ENCODE results near the gene HDAC11. TPM values are rescaled to one million over a fixed set of nuclear protein-coding genes. Genes with fewer than 3 reads are reported as not detected.
"Not testable (repeated sequence)": the region's sequence is repeated elsewhere in the genome, so short reads cannot be mapped to it uniquely, and the experiment has no call there.

HDAC11 gene
- total and polyA plus RNA-seq, 4 donors: 2.5 to 9.0 (median 3.2) TPM

DNA sequence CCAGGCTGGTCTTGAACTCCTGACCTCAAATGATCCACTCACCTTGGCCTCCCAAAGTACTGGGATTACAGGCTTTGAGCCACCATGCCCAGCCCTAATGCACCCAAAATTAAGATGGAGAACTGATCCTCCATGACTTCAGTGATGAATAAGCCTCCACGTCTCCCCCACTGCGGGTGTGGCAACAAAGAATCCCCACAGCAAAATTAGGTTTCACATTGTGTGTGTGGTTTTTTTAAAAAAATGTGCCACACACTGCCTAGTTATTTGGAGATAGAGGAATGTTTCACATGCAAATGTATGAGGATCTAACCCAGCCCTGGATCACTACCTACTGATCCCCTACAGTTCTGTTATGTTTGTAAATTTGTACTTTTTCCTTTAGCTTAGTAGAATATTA lies 17.3 kb downstream of the HDAC11 start:
- Histone ChIP-seq H3K36me3 (ENCODE audit: control insufficient read depth in 4 of 4, insufficient read depth in 3 of 4, low read depth in 1 of 4, low read length in 3 of 4) (no peaks in the 10 kb centered on the region), H3K4me3 (ENCODE audit: low read depth in 1 of 3, low read length in 3 of 3) (no peak overlapping the region), H3K9ac (ENCODE audit: low read depth in 1 of 2, low read length in 2 of 2) (no peak overlapping the region), H3K27ac (ENCODE audit: low read depth in 1 of 2, low read length in 2 of 2) (no peak overlapping the region), H3K27me3 (ENCODE audit: control insufficient read depth in 4 of 4, insufficient read depth in 4 of 4, low read length in 3 of 4) (no peaks in the 10 kb centered on the region), H3K4me1 (ENCODE audit: control insufficient read depth in 4 of 4, insufficient read depth in 4 of 4, low read length in 3 of 4) (peaks cover 0 to 4% (median 2%) of the 10 kb centered on the region in 4 donors), H3K9me3 (ENCODE audit: control insufficient read depth in 4 of 4, low read length in 3 of 4) (no peaks in the 10 kb centered on the region)
- no peak for DNase-seq (ENCODE audit: low spot score)
- WGBS: 89% methylated on average over 2 of the region's 2 CpGs
- TF ChIP-seq, protein P1, sequence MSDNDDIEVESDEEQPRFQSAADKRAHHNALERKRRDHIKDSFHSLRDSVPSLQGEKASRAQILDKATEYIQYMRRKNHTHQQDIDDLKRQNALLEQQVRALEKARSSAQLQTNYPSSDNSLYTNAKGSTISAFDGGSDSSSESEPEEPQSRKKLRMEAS (IDR thresholded peaks at IDR 0.05): no peak
- TF ChIP-seq, protein P2, sequence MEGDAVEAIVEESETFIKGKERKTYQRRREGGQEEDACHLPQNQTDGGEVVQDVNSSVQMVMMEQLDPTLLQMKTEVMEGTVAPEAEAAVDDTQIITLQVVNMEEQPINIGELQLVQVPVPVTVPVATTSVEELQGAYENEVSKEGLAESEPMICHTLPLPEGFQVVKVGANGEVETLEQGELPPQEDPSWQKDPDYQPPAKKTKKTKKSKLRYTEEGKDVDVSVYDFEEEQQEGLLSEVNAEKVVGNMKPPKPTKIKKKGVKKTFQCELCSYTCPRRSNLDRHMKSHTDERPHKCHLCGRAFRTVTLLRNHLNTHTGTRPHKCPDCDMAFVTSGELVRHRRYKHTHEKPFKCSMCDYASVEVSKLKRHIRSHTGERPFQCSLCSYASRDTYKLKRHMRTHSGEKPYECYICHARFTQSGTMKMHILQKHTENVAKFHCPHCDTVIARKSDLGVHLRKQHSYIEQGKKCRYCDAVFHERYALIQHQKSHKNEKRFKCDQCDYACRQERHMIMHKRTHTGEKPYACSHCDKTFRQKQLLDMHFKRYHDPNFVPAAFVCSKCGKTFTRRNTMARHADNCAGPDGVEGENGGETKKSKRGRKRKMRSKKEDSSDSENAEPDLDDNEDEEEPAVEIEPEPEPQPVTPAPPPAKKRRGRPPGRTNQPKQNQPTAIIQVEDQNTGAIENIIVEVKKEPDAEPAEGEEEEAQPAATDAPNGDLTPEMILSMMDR (IDR thresholded peaks at IDR 0.05; ENCODE audit: low read depth, low read length, missing input control): no peak
- TF ChIP-seq FOXA1 (IDR thresholded peaks at IDR 0.05): no peak
- no peak for TF ChIP-seq RAD21 (IDR thresholded peaks at IDR 0.05)
- TF ChIP-seq YY1 (IDR thresholded peaks at IDR 0.05): no peak
- TF ChIP-seq GABPA (IDR thresholded peaks at IDR 0.05 in 1 of 2, conservative IDR thresholded peaks at IDR 0.05 in 1 of 2): no peak
- no peak for TF ChIP-seq JUND (IDR thresholded peaks at IDR 0.05)

DNA sequence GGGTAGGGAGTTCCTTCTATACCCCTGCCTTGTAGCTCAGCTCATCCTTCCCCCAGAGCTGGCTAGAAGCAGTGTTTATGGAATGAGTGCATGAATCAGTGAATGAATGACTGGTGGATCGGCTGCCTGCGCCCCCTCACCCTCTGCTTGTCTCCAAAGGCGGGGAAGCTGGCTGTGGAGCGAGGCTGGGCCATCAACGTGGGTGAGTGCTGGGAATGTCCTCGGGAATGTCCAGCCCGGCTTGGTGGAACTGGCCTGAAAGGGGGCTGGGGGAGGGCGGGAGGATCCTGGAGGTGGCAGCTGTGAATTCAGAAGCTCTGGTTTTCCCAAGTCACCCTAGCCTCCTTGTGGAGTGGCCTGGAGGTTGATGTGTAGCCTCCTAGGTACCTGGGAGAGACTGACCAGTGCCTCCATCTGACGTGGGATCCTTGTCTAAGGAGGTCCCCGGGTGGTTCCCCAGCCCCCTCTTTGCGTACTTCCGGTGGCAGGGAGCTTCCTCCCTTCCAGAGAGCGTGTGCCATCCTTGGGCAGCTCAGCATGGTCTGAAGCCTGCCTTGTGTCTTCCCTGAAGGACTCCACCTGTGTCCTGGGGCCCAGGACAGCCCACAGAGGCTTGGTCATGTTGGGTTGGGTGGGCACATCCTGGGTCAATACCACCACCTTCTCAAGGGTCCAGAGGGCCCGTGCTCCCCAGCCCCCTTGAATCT lies 18.4 kb downstream of the HDAC11 start:
- DNase-seq (ENCODE audit: low spot score): no peak
- Histone ChIP-seq H3K4me3 (ENCODE audit: low read depth in 1 of 3, low read length in 3 of 3) (no peak overlapping the region), H3K9ac (ENCODE audit: low read depth in 1 of 2, low read length in 2 of 2) (no peak overlapping the region), H3K9me3 (ENCODE audit: control insufficient read depth in 4 of 4, low read length in 3 of 4) (no peaks in the 10 kb centered on the region), H3K27me3 (ENCODE audit: control insufficient read depth in 4 of 4, insufficient read depth in 4 of 4, low read length in 3 of 4) (no peaks in the 10 kb centered on the region), H3K4me1 (ENCODE audit: control insufficient read depth in 4 of 4, insufficient read depth in 4 of 4, low read length in 3 of 4) (peaks cover 0 to 4% (median 2%) of the 10 kb centered on the region in 4 donors), H3K27ac (ENCODE audit: low read depth in 1 of 2, low read length in 2 of 2) (no peak overlapping the region), H3K36me3 (ENCODE audit: control insufficient read depth in 4 of 4, insufficient read depth in 3 of 4, low read depth in 1 of 4, low read length in 3 of 4) (no peaks in the 10 kb centered on the region)
- TF ChIP-seq, protein P1 (IDR thresholded peaks at IDR 0.05): no peak
- TF ChIP-seq, protein P2 (IDR thresholded peaks at IDR 0.05; ENCODE audit: low read depth, low read length, missing input control): no peak
- TF ChIP-seq, protein P3, sequence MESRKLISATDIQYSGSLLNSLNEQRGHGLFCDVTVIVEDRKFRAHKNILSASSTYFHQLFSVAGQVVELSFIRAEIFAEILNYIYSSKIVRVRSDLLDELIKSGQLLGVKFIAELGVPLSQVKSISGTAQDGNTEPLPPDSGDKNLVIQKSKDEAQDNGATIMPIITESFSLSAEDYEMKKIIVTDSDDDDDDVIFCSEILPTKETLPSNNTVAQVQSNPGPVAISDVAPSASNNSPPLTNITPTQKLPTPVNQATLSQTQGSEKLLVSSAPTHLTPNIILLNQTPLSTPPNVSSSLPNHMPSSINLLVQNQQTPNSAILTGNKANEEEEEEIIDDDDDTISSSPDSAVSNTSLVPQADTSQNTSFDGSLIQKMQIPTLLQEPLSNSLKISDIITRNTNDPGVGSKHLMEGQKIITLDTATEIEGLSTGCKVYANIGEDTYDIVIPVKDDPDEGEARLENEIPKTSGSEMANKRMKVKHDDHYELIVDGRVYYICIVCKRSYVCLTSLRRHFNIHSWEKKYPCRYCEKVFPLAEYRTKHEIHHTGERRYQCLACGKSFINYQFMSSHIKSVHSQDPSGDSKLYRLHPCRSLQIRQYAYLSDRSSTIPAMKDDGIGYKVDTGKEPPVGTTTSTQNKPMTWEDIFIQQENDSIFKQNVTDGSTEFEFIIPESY (IDR thresholded peaks at IDR 0.05): no peak
- no peak for TF ChIP-seq TAF1 (conservative IDR thresholded peaks at IDR 0.05)
- no peak for TF ChIP-seq GABPA (IDR thresholded peaks at IDR 0.05 in 1 of 2, conservative IDR thresholded peaks at IDR 0.05 in 1 of 2)
- TF ChIP-seq, protein P4, sequence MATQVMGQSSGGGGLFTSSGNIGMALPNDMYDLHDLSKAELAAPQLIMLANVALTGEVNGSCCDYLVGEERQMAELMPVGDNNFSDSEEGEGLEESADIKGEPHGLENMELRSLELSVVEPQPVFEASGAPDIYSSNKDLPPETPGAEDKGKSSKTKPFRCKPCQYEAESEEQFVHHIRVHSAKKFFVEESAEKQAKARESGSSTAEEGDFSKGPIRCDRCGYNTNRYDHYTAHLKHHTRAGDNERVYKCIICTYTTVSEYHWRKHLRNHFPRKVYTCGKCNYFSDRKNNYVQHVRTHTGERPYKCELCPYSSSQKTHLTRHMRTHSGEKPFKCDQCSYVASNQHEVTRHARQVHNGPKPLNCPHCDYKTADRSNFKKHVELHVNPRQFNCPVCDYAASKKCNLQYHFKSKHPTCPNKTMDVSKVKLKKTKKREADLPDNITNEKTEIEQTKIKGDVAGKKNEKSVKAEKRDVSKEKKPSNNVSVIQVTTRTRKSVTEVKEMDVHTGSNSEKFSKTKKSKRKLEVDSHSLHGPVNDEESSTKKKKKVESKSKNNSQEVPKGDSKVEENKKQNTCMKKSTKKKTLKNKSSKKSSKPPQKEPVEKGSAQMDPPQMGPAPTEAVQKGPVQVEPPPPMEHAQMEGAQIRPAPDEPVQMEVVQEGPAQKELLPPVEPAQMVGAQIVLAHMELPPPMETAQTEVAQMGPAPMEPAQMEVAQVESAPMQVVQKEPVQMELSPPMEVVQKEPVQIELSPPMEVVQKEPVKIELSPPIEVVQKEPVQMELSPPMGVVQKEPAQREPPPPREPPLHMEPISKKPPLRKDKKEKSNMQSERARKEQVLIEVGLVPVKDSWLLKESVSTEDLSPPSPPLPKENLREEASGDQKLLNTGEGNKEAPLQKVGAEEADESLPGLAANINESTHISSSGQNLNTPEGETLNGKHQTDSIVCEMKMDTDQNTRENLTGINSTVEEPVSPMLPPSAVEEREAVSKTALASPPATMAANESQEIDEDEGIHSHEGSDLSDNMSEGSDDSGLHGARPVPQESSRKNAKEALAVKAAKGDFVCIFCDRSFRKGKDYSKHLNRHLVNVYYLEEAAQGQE (IDR thresholded peaks at IDR 0.05): no peak
- TF ChIP-seq SP1 (IDR thresholded peaks at IDR 0.05): no peak
- no peak for TF ChIP-seq FOXA1 (IDR thresholded peaks at IDR 0.05)
- no peak for TF ChIP-seq RXRA (IDR thresholded peaks at IDR 0.05)
- TF ChIP-seq HNF4A (conservative IDR thresholded peaks at IDR 0.05): no peak
- WGBS: 84% methylated on average over 14 of the region's 14 CpGs

DNA sequence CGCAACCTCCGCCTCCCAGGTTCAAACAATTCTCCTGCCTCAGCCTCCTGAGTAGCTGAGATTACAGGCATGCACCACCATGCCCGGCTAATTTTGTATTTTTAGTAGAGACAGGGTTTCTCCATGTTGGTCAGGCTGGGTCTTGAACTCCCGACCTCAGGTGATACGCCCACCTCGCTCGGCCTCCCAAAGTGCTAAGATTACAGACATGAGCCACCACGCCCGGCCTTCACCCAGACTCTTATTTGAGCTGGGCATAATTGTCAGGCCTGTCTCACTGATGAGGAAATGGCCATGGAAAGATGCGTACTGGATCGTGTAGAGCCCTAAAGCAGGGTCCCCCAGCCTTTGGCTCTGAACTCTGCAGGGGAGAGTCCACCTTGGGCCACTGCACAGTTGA lies 19.1 kb downstream of the HDAC11 start:
- not testable (repeated sequence) for H3K9me3 ChIP-seq (ENCODE audit: control insufficient read depth in 4 of 4, low read length in 3 of 4); H3K27ac ChIP-seq (ENCODE audit: low read depth in 1 of 2, low read length in 2 of 2); H3K9ac ChIP-seq (ENCODE audit: low read depth in 1 of 2, low read length in 2 of 2); DNase-seq (ENCODE audit: low spot score); H3K4me1 ChIP-seq (ENCODE audit: control insufficient read depth in 4 of 4, insufficient read depth in 4 of 4, low read length in 3 of 4); H3K4me3 ChIP-seq (ENCODE audit: low read depth in 1 of 3, low read length in 3 of 3); H3K36me3 ChIP-seq (ENCODE audit: control insufficient read depth in 4 of 4, insufficient read depth in 3 of 4, low read depth in 1 of 4, low read length in 3 of 4); H3K27me3 ChIP-seq (ENCODE audit: control insufficient read depth in 4 of 4, insufficient read depth in 4 of 4, low read length in 3 of 4)
- 96% methylated on average over 11 of the region's 11 CpGs for WGBS
